GM12892 (cell line): ENCODE measurements around the gene TYROBP.

ENCODE experiments used
- POLR2A ChIP-seq: IDR thresholded peaks from 2 replicates; pipeline ENCODE4 v1.6.1; 2011; ENCODE audit warnings: low read depth, low read length, control low read depth
- POLR2AphosphoS5 ChIP-seq: IDR thresholded peaks from 2 replicates; pipeline ENCODE4 v1.6.1; 2011; ENCODE audit warnings: low read depth, low read length, control low read depth
- TAF1 ChIP-seq: IDR thresholded peaks from 2 replicates; pipeline ENCODE4 v1.6.1; 2011; ENCODE audit warnings: low read depth, mild to moderate bottlenecking, control low read depth, low read length, borderline replicate concordance

GRCh38 chr19:35942235-35942634, 34.1 kb upstream of the TYROBP start:
- TF ChIP-seq POLR2A, result no peak
- no peak for TF ChIP-seq TAF1
- no peak for TF ChIP-seq POLR2AphosphoS5
